H9 (cell line): ENCODE results near the gene MYO1D. TPM values are rescaled to one million over a fixed set of nuclear protein-coding genes. Genes with fewer than 3 reads are reported as not detected.

ENCODE experiments used
- DNase-seq: peaks from one replicate; pipeline ENCODE4 v3.0.0-alpha.2; 2017
- H2AFZ ChIP-seq: one replicate; pipeline ENCODE4 v1.6.1; 2013; ENCODE audit warnings: mild to moderate bottlenecking, low read length, control low read depth, moderate library complexity
- H2AK5ac ChIP-seq: 2 replicates; pipeline ENCODE4 v1.6.1; 2013; ENCODE audit warnings: low read length, control low read depth, mixed read lengths; ENCODE audit not compliant: insufficient read length
- H2BK120ac ChIP-seq: one replicate; pipeline ENCODE4 v1.6.1; 2013; ENCODE audit warnings: low read depth, mild to moderate bottlenecking, low read length, control low read depth, inconsistent platforms; ENCODE audit not compliant: poor library complexity, severe bottlenecking
- H2BK12ac ChIP-seq: 2 replicates; pipeline ENCODE4 v1.6.1; 2013; ENCODE audit warnings: low read length, control low read depth, mixed read lengths, low read depth; ENCODE audit not compliant: insufficient read length
- H2BK15ac ChIP-seq: 2 replicates; pipeline ENCODE4 v1.6.1; 2013; ENCODE audit warnings: low read depth, low read length, control low read depth
- H2BK20ac ChIP-seq: one replicate; pipeline ENCODE4 v1.6.1; 2013; ENCODE audit warnings: low read depth, mild to moderate bottlenecking, low read length, control low read depth, inconsistent platforms; ENCODE audit not compliant: poor library complexity, severe bottlenecking
- H2BK5ac ChIP-seq: 2 replicates; pipeline ENCODE4 v1.6.1; 2013; ENCODE audit warnings: low read length, control low read depth, mixed read lengths; ENCODE audit not compliant: insufficient read length
- H3K14ac ChIP-seq: 2 replicates; pipeline ENCODE4 v1.6.1; 2013; ENCODE audit warnings: low read length, control low read depth; ENCODE audit not compliant: insufficient read depth
- H3K18ac ChIP-seq: 2 replicates; pipeline ENCODE4 v1.6.1; 2013; ENCODE audit warnings: low read depth, mild to moderate bottlenecking, mixed read lengths, low read length, control low read depth; ENCODE audit not compliant: insufficient read length
- H3K23ac ChIP-seq: 2 replicates; pipeline ENCODE4 v1.6.1; 2013; ENCODE audit warnings: low read length, control low read depth, mixed read lengths, low read depth; ENCODE audit not compliant: insufficient read length
- H3K23me2 ChIP-seq: 2 replicates; pipeline ENCODE4 v1.6.1; 2013; ENCODE audit warnings: low read depth, mild to moderate bottlenecking, mixed read lengths, low read length, control low read depth; ENCODE audit not compliant: insufficient read length, poor library complexity, severe bottlenecking
- H3K27ac ChIP-seq: 2 replicates; pipeline ENCODE4 v1.5.1; 2013; ENCODE audit warnings: low read length, control low read depth, mixed read lengths, low read depth; ENCODE audit not compliant: insufficient read length
- H3K27me3 ChIP-seq: 2 replicates; pipeline ENCODE4 v1.6.1; 2013; ENCODE audit warnings: low read length, control low read depth, inconsistent platforms; ENCODE audit not compliant: insufficient read depth
- H3K4ac ChIP-seq: 2 replicates; pipeline ENCODE4 v1.6.1; 2013; ENCODE audit warnings: low read depth, mild to moderate bottlenecking, control low read depth, inconsistent platforms, low read length, moderate library complexity
- H3K4me1 ChIP-seq: 2 replicates; pipeline ENCODE4 v1.6.1; 2013; ENCODE audit warnings: low read length, control low read depth, inconsistent platforms; ENCODE audit not compliant: insufficient read depth
- H3K4me2 ChIP-seq: 2 replicates; pipeline ENCODE4 v1.6.1; 2013; ENCODE audit warnings: low read length, control low read depth, mixed read lengths; ENCODE audit not compliant: insufficient read length, insufficient read depth
- H3K56ac ChIP-seq: 2 replicates; pipeline ENCODE4 v1.6.1; 2013; ENCODE audit warnings: low read depth, mild to moderate bottlenecking, mixed read lengths, low read length, control low read depth; ENCODE audit not compliant: insufficient read length
- H3K79me1 ChIP-seq: 2 replicates; pipeline ENCODE4 v1.6.1; 2013; ENCODE audit warnings: low read depth, mild to moderate bottlenecking, moderate library complexity, low read length, control low read depth, inconsistent platforms; ENCODE audit not compliant: insufficient read depth, poor library complexity, severe bottlenecking
- H3K79me2 ChIP-seq: 2 replicates; pipeline ENCODE4 v1.6.1; 2013; ENCODE audit warnings: low read length, control low read depth, inconsistent platforms; ENCODE audit not compliant: insufficient read depth
- H3K9ac ChIP-seq: 2 replicates; pipeline ENCODE4 v1.6.1; 2013; ENCODE audit warnings: low read length, control low read depth, mixed read lengths; ENCODE audit not compliant: insufficient read length; ENCODE audit errors: extremely low read depth
- H3K9me3 ChIP-seq: one replicate; pipeline ENCODE4 v1.6.1; 2013; ENCODE audit warnings: low read depth, low read length, inconsistent platforms; ENCODE audit not compliant: control insufficient read depth
- H3T11ph ChIP-seq: one replicate; pipeline ENCODE4 v1.6.1; 2013; ENCODE audit warnings: mild to moderate bottlenecking, low read length, control low read depth, inconsistent platforms
- H4K20me1 ChIP-seq: one replicate; pipeline ENCODE4 v1.6.1; 2013; ENCODE audit not compliant: control insufficient read depth, insufficient read length, insufficient read depth
- H4K5ac ChIP-seq: 2 replicates; pipeline ENCODE4 v1.6.1; 2013; ENCODE audit warnings: low read depth, mild to moderate bottlenecking, mixed read lengths, low read length, control low read depth; ENCODE audit not compliant: insufficient read length
- H4K8ac ChIP-seq: replicated peaks from 2 replicates; pipeline ENCODE4 v1.6.1; 2013; ENCODE audit warnings: low read length, control low read depth, mixed read lengths, low read depth; ENCODE audit not compliant: insufficient read length
- H4K91ac ChIP-seq: 2 replicates; pipeline ENCODE4 v1.6.1; 2013; ENCODE audit warnings: low read depth, mild to moderate bottlenecking, moderate library complexity, mixed read lengths, low read length, control low read depth; ENCODE audit not compliant: insufficient read length
- H3K27ac Mint-ChIP-seq, 3 experiments: 2 replicates in 2 of 3; 3 replicates in 1 of 3; pipeline ENCODE4 v1.8.0; 2020 to 2021; ENCODE audit warnings: mixed read lengths in 3 of 3, mild to moderate bottlenecking in 1 of 3, moderate library complexity in 1 of 3
- H3K27me3 Mint-ChIP-seq: 2 replicates; pipeline ENCODE4 v1.8.0; 2021; ENCODE audit warnings: low read depth, mild to moderate bottlenecking, moderate library complexity, mixed read lengths
- H3K36me3 Mint-ChIP-seq, 3 experiments: 2 replicates in 2 of 3; 3 replicates in 1 of 3; pipeline ENCODE4 v1.8.0; 2020 to 2021; ENCODE audit warnings: low read depth in 3 of 3, mixed read lengths in 3 of 3; ENCODE audit not compliant: insufficient read depth in 1 of 3
- H3K4me1 Mint-ChIP-seq, 2 experiments: 2 replicates each; pipeline ENCODE4 v1.8.0; 2020; ENCODE audit warnings: mixed read lengths in 2 of 2
- H3K4me3 Mint-ChIP-seq, 2 experiments: 2 replicates in 1 of 2; 3 replicates in 1 of 2; pipeline ENCODE4 v1.8.0; 2020 to 2021; ENCODE audit warnings: mild to moderate bottlenecking in 2 of 2, mixed read lengths in 2 of 2, moderate library complexity in 1 of 2
- H3K9me3 Mint-ChIP-seq, 2 experiments: 2 replicates in 1 of 2; 3 replicates in 1 of 2; pipeline ENCODE4 v1.8.0; 2020; ENCODE audit warnings: mild to moderate bottlenecking in 2 of 2, mixed read lengths in 2 of 2, moderate library complexity in 1 of 2
- WGBS: extraction: QIAGEN DNeasy Blood & Tissue Kit; methylation state at CpG from one replicate; pipeline ENCODE4 v1.1.7; 2013; ENCODE audit warnings: missing lambda C conversion rate, low lambda C conversion rate, mixed read lengths; ENCODE audit not compliant: insufficient read length; ENCODE audit errors: extremely low coverage; 5-methylcytosine and 5-hydroxymethylcytosine counted together
- total RNA-seq: library from RNA; stranded (reverse); gene quantifications from 2 replicates; pipeline ENCODE4 v1.2.1, GENCODE V29; 2021
- TF ChIP-seq, protein P1 (sequence below): fragments of 200-600 bp; sonication (generic); conservative IDR thresholded peaks from 3 replicates; pipeline ENCODE4 v1.8.0; 2021; ENCODE audit warnings: antibody characterized with exemption, mild to moderate bottlenecking

The MYO1D gene
- total RNA-seq, 1 experiment from 2014 or later = 19.0 TPM

GRCh38 chr17:32623196-32623595 is 253.7 kb downstream of the MYO1D start:
- H2BK20ac ChIP-seq = no peak overlapping the region
- no peaks in the 10 kb centered on the region for H3K79me1 ChIP-seq
- no peak overlapping the region for H3K27ac ChIP-seq
- no peak overlapping the region for H3T11ph ChIP-seq
- no peak overlapping the region for H3K4ac ChIP-seq
- TF ChIP-seq, protein P1, sequence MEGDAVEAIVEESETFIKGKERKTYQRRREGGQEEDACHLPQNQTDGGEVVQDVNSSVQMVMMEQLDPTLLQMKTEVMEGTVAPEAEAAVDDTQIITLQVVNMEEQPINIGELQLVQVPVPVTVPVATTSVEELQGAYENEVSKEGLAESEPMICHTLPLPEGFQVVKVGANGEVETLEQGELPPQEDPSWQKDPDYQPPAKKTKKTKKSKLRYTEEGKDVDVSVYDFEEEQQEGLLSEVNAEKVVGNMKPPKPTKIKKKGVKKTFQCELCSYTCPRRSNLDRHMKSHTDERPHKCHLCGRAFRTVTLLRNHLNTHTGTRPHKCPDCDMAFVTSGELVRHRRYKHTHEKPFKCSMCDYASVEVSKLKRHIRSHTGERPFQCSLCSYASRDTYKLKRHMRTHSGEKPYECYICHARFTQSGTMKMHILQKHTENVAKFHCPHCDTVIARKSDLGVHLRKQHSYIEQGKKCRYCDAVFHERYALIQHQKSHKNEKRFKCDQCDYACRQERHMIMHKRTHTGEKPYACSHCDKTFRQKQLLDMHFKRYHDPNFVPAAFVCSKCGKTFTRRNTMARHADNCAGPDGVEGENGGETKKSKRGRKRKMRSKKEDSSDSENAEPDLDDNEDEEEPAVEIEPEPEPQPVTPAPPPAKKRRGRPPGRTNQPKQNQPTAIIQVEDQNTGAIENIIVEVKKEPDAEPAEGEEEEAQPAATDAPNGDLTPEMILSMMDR = no peak
- H3K14ac ChIP-seq = no peak overlapping the region
- H4K8ac ChIP-seq = no peak overlapping the region
- Mint-ChIP-seq H3K36me3 (no peaks in the 10 kb centered on the region), H3K4me3 (no peak overlapping the region), H3K27me3 (no peaks in the 10 kb centered on the region; the same call in 1 of the 2 replicates), H3K9me3 (no peaks in the 10 kb centered on the region; a peak in 1 of 5 replicates), H3K4me1 (peaks cover 25 to 40% of the 10 kb centered on the region in 2 experiments), H3K27ac (no peak overlapping the region)
- H2BK15ac ChIP-seq = no peak overlapping the region
- H2AFZ ChIP-seq = no peak overlapping the region
- no peak overlapping the region for H4K91ac ChIP-seq
- no peaks in the 10 kb centered on the region for H3K23me2 ChIP-seq
- H3K27me3 ChIP-seq = no peaks in the 10 kb centered on the region
- no CpG with 5 or more reads among the region's 2 CpGs for WGBS
- no peak overlapping the region for H3K56ac ChIP-seq
- H2BK12ac ChIP-seq = no peak overlapping the region
- no peak overlapping the region for H3K18ac ChIP-seq
- H2BK5ac ChIP-seq = no peak overlapping the region
- no peaks in the 10 kb centered on the region for H4K20me1 ChIP-seq
- DNase-seq = no peak
- no peaks in the 10 kb centered on the region for H3K79me2 ChIP-seq
- H3K9ac ChIP-seq = no peak overlapping the region
- H2AK5ac ChIP-seq = no peak overlapping the region
- H3K23ac ChIP-seq = no peak overlapping the region
- H3K4me1 ChIP-seq = peaks cover 6% of the 10 kb centered on the region; the same call in 1 of the 2 replicates
- no peaks in the 10 kb centered on the region for H3K9me3 ChIP-seq
- H3K4me2 ChIP-seq = no peak overlapping the region
- H2BK120ac ChIP-seq = no peak overlapping the region
- no peak overlapping the region for H4K5ac ChIP-seq
